GM12892 (cell line): ENCODE measurements around the gene RAP1GAP2.

Source experiments
- POLR2AphosphoS5 ChIP-seq: IDR thresholded peaks from 2 replicates; pipeline ENCODE4 v1.6.1; 2011; ENCODE audit warnings: low read depth, low read length, control low read depth
- TAF1 ChIP-seq: IDR thresholded peaks from 2 replicates; pipeline ENCODE4 v1.6.1; 2011; ENCODE audit warnings: low read depth, mild to moderate bottlenecking, control low read depth, low read length, borderline replicate concordance

DNA sequence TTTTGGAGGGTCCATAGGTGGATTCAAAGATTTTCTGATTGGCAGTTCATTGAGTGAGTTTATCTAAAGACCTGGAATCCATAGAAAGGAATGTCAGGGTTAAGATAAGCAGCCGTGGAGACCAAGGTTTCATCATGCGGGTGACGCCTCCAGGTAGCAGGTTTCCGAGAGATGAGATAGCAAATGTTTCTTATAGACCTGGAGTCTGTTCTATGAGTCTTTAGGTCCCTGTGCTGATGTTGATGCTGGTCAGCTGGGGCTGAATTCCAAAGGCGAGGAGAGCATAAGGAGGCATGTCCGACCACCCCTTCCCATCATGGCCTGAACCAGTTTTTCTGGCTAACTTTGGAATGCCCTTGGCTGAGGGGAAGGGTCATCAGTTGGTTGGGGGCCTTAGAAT lies 80.2 kb downstream of the RAP1GAP2 start:
- TF ChIP-seq TAF1 (no peak), POLR2AphosphoS5 (no peak)
